Measurements from ENCODE around the gene DAPK1. TPM values are rescaled to one million over a fixed set of nuclear protein-coding genes. Genes with fewer than 3 reads are reported as not detected.

The DAPK1 gene
- polyA plus RNA-seq, 2 of the 4 experiments (the other 2 are of a cell fraction): 55.2 to 67.2 TPM

DNA sequence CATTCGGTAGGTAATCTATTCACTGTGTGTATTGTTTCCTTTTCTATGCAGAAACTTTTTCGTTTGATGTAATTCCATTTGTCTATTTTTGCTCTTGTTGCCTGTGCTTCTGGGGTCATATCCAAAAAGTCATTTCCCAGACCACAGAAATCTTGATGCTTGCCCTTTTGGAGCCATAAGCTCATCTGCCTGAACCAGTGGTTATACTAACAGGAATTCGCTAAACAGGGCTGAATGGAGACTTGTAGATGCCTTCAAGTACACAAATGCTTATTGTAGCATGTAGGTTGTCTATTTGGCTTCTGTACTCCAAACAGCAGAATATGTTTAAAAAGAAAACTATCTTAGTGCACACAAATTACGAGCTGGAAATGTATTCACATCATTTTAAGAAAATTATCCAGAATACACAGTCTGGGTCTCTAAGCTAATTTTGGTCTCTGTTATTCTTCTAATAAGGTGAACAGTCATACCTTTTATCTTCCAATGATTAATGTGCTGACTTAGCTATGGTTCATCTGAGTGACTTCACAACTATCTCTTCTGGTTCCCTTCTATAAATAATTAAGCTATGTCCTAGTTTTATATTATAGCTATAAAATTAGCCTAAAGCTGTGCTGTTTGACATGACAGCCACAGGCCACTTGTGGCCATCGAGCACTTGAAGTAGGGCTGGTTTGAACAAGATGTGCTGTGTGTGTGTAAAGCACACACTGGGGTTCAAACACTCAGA, 87.6 kb downstream of the DAPK1 start (continued):
- no peak for TF ChIP-seq REST (IDR thresholded peaks at IDR 0.05)

- DNase-seq (ENCODE audit: low read depth in 1 of 2, low spot score in 1 of 2) (no peak), ATAC-seq (no peak), FAIRE-seq (no peak)
- no peak for TF ChIP-seq MYC (IDR thresholded peaks at IDR 0.05; ENCODE audit: borderline replicate concordance, low read length)
- TF ChIP-seq NPAS2 (CRISPR knock-in tag; IDR thresholded peaks at IDR 0.05; ENCODE audit: borderline replicate concordance): no peak
- TF ChIP-seq TFCP2L1 (CRISPR knock-in tag; IDR thresholded peaks at IDR 0.05): no peak
- TF ChIP-seq, protein P1, sequence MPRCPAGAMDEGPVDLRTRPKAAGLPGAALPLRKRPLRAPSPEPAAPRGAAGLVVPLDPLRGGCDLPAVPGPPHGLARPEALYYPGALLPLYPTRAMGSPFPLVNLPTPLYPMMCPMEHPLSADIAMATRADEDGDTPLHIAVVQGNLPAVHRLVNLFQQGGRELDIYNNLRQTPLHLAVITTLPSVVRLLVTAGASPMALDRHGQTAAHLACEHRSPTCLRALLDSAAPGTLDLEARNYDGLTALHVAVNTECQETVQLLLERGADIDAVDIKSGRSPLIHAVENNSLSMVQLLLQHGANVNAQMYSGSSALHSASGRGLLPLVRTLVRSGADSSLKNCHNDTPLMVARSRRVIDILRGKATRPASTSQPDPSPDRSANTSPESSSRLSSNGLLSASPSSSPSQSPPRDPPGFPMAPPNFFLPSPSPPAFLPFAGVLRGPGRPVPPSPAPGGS (IDR thresholded peaks at IDR 0.05): no peak
- no peak for TF ChIP-seq RAD21 (conservative IDR thresholded peaks at IDR 0.05 in 1 of 2, IDR thresholded peaks at IDR 0.05 in 1 of 2)
- TF ChIP-seq HDAC2 (IDR thresholded peaks at IDR 0.05): no peak
- TF ChIP-seq MAX (IDR thresholded peaks at IDR 0.05): no peak
- no peak for TF ChIP-seq PBX3 (IDR thresholded peaks at IDR 0.05)
- no peak for TF ChIP-seq REST (IDR thresholded peaks at IDR 0.05)
- TF ChIP-seq POLR2AphosphoS2 (conservative IDR thresholded peaks at IDR 0.05; ENCODE audit: low read length): no peak
- no peak for TF ChIP-seq ZNF302 (CRISPR knock-in tag; IDR thresholded peaks at IDR 0.05)
- no peak for TF ChIP-seq E2F6 (IDR thresholded peaks at IDR 0.05; ENCODE audit: borderline replicate concordance, low read depth)
- no peak for TF ChIP-seq BHLHE40 (IDR thresholded peaks at IDR 0.05; ENCODE audit: low read depth, low read length)
- no peaks in the 10 kb centered on the region for H3K9me3 ChIP-seq
- CTCF ChIA-PET: interaction anchor here (1.5 kb wide), 1 partner anchor 18 kb away, joined by 3 read pairs; no protein-coding TSS in a partner anchor
- no peak overlapping the region for H3K4me3 ChIP-seq
- H3K4me1 ChIP-seq: peaks cover 21% of the 10 kb centered on the region
- WGBS (ENCODE audit: missing lambda C conversion rate): 78% methylated on average over 9 of the region's 9 CpGs
- H3K4me2 ChIP-seq: no peak overlapping the region
- POLR2A ChIA-PET: no interaction called here
- H3K27ac ChIP-seq: no peak overlapping the region
Measured at GRCh38 chr9:87586731-87587355, 89.2 kb downstream of the DAPK1 start.

All from A549 (cell line).